ENCODE measurements around the gene RGSL1.

RGSL1 gene

GRCh38 chr1:182450087-182450486 lies at the start of gene RGSL1:
RGSL1 (plus strand) TSS chr1:182450146; CDS start chr1:182450166, 20 bp downstream.
- DNase-seq = no peak

GRCh38 chr1:182400567-182400966 lies 49.4 kb upstream of the RGSL1 start, which contains the start of gene TEDDM1:
TEDDM1 (minus strand) TSS chr1:182400667; CDS start chr1:182400485, 182 bp downstream.
- no peak for DNase-seq

- no peak for DNase-seq
These were observed 45.2 kb upstream of the RGSL1 start for GRCh38 chr1:182404781-182405180.

- no peak for DNase-seq
These were observed 44.4 kb upstream of the RGSL1 start for GRCh38 chr1:182405578-182405977.

DNA sequence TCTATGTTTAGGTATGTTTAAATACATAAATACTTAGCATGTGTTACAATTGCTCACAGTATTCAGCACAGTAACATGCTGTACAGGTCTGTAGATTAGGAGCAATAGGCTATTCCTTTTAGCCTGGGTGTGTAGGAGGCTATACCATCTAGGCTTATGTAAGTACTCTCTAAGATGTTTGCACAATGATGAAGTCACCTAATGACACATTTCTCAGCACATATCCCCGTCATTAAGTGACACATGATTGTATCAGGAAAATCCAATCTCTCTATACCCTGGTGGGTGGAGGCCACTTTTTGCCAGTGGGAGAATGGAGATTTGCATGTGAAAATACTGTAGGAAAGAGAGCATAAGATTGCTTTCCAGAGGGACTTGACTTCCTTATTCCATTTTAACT lies 43.9 kb upstream of the RGSL1 start:
- no peak for DNase-seq

- DNase-seq = no peak
These were observed 42.2 kb upstream of the RGSL1 start for GRCh38 chr1:182407724-182408123.

GRCh38 chr1:182408435-182409075 lies 41.4 kb upstream of the RGSL1 start:
- no peak for DNase-seq

- no peak for DNase-seq
These were observed 39.8 kb upstream of the RGSL1 start for GRCh38 chr1:182410138-182410537.

DNA sequence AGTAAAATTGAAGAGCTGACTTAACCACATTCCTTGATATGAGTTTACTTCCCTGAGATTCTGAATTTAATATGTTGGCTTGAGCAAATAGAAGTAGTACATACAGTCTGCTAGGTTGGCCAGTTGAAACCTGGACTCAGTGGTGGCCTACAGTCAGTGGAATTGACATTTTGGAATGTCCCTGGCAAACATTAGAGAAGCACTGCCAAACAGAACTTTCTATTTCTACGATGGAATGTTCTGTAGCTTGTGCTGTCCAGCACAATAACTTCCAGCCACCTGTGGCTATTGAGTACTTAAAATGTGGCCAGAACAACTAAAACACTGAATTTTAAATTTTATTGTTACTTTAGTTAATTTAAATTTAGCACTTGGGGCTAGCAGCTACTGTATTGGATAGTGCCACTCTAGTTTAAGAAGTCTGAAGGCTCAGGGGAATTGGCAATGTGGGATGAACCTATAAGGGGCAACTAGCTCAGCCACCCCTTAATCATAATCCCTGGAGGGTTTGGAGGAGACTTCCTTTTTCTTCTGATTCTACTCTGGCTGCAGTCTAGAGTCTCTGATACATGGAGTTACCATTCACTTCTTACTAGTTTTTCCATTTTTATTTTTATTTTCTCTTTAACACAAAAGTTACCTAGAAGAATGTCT lies 39.2 kb upstream of the RGSL1 start:
- DNase-seq = no peak

DNA sequence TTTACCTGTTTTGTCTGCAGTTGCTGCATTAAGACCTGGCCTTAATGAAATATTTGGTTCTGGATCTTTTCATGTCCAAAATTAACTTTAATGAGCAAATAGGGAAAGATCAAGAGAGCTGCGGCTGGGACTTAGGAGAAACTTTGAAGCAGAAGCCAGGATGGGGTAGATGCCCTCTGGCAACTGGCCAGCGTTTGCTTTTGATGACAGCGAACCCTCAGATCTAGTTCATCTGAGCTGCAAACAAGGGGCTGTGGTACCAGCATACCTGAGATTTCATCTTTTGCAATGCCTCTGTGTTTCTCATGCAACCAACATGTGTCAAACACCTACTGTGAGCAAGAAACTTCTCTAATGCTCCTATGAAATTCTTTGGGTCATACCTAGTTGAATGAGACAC lies 36.5 kb upstream of the RGSL1 start:
- DNase-seq = no peak

GRCh38 chr1:182413969-182414368 lies 36.0 kb upstream of the RGSL1 start:
- DNase-seq = no peak

DNA sequence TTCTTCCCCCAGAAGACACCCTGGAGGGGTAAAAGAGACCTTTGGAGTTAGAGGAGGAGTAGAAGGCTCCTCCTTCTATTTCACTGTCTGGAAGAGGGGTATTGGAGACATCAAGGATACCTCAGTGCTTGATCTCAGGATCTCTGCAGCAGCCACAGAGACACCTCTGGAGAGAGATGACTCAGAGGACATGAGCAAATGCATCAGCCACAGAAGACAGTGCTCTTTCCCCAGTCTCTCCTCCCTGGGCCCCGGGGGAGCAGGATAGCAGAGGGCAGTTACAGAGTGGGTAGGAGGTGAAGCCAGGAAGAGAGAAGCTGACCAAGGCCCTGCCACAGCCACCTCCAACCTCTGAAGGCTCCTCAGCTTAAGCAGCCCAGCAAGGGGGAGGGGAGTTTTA lies 34.2 kb upstream of the RGSL1 start:
- no peak for DNase-seq

DNA sequence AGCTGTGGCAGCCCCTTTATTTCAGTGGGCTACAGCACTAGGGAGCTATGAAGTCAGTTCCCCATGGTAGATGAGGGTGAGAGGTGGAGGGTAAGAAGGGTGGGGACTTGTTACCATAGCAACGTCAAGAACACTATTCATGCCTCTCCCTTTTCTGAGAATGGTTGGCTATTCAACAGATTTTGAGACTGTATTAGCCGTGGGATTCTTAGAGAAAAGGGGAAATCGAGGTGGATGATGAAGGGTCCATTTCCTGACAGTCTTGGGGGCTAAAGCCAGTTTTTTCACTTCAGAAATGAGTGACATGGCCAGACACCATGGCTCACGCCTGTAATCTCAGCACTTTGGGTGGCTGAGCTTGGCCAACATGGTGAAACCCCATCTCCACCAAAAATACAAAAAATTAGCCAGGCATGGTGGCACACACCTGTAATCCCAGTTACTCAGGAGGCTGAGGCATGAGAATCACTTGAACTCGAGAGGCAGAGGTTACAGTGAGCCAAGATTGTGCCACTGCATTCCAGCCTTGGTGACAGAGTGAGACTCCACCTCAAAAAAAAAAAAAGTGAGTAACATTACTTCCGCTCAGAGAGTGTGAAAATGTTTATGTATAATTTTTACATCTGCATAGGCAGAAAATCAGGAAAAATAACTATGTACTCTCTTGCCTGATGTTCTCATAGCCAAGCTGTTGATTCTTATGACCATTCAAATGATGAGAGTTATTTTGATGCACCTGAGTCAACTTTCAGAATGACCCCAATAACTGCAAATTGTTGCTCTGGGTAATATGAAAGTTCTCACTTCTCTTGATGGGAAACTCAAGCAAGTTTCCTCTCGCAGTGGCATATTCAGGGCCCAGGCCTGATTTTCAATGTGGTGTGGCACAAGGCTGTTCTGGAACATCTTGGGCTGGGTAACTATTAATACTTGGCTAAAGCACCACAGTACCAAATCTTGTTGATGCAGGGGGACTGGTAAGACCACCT lies 23.2 kb upstream of the RGSL1 start:
- DNase-seq = no peak

- DNase-seq = no peak
These were observed 21.9 kb upstream of the RGSL1 start for GRCh38 chr1:182428043-182428442.

- DNase-seq = no peak
These were observed 19.5 kb upstream of the RGSL1 start for GRCh38 chr1:182430263-182431068.

DNA sequence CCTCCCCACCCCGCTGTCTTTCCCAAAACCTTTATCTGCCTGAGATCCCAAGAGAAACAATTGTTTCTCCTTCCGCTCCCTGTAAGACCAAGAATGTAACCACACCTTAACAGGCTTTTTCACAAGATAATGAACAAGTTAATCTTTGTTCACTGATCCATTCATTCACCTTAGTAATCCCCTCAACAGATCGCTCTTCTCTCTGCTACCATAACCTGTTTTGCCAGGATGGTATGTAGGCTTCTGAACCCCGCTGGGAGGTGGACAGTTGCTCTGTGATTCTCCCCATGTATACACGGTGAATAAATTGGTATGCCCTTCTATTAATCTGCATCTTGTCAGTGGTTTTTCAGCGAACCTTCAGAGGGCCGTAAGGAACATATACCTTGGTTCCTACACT lies 18.7 kb upstream of the RGSL1 start:
- no peak for DNase-seq

GRCh38 chr1:182433580-182433979 lies 16.4 kb upstream of the RGSL1 start:
- no peak for DNase-seq

DNA sequence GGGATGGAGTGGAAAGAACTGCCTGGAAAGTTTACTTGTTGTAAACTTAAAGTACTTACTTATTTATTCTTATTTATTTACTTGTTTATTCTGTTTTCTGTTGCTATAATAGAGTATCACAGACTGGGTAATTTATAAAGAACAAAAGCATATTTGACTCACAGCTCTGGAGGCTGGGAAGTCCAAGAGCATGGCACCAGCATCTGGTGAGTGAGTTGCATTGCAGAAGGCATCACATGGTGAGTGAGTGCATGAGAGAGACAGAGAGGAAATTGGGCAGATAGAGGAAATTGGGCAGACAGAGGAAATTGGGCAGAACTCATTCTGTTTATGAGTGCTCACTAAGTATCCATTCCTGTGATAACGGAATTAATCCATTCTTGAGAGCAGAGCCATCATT lies 11.6 kb upstream of the RGSL1 start:
- DNase-seq = no peak

DNA sequence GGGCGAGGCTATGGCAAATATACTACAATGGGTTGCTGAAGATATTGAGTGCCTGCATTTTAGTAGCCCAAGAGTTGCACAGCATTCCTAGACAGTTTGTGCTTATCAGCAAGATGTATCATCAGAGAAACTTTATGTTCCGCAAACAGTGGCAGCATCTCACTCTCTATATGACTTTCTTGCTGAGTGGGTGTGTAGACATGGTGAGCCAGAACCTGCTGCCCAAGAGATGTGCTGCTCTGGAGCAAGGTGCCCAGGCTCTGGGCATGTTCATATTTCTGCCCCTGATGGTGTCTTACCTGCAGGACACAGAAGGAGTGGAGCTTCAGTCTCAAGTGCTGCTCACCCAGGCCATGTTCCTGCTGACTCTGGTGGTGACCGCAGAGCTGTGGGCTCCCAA lies 8.2 kb upstream of the RGSL1 start:
- no peak for DNase-seq

- DNase-seq = no peak
These were observed 7.6 kb upstream of the RGSL1 start for GRCh38 chr1:182442333-182442732.

DNA sequence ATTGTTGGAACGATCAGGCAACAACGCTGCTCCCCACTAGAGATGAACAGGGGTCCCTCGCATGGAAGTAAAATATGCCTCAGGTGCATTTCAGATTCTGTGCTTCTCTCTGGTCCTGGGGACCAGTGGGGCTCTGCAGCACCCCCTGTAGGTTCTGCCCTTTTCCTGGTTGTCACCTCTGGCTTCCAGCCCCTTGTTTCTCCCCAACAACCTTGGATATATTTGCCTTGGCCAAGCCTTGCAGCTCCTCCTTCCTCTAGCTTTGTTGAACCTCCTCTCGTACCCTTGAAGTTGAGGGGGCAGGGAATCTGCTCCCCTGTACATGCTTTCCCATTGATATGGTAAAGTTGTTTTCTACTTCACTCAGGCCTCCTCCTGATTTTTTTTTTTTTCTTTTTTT lies 5.4 kb upstream of the RGSL1 start:
- DNase-seq = no peak

- peak; percentile 51 for DNase-seq
These were observed 3.8 kb upstream of the RGSL1 start for GRCh38 chr1:182446033-182446669.
